Neural cell (in vitro differentiated cells): ENCODE results near the gene UBL3. TPM values are rescaled to one million over a fixed set of nuclear protein-coding genes. Genes with fewer than 3 reads are reported as not detected.

ENCODE experiments used
- H2AFZ ChIP-seq: fragments of 200-600, 300-800 bp; sonication (generic), shearing (Covaris generic); 2 replicates; pipeline ENCODE4 v1.6.0; 2014; ENCODE audit warnings: low read depth, mild to moderate bottlenecking, antibody characterized with exemption, low read length, moderate library complexity
- H3F3A ChIP-seq: fragments of 200-600 bp; shearing (Covaris generic); 2 replicates; pipeline ENCODE4 v1.6.1; 2016; ENCODE audit warnings: mild to moderate bottlenecking, moderate library complexity, mixed read lengths, antibody characterized with exemption, low read length; ENCODE audit not compliant: insufficient read depth, poor library complexity, severe bottlenecking
- H3K27ac ChIP-seq: fragments of 200-600, 300-800 bp; sonication (generic), shearing (Covaris generic); 2 replicates; pipeline ENCODE4 v1.5.1; 2014; ENCODE audit warnings: mild to moderate bottlenecking, low read length, moderate library complexity
- H3K27me3 ChIP-seq: fragments of 300-800, 200-600 bp; sonication (generic), shearing (Covaris generic); 2 replicates; pipeline ENCODE4 v1.6.0; 2014; ENCODE audit warnings: mild to moderate bottlenecking, low read depth, low read length, moderate library complexity; ENCODE audit not compliant: insufficient read depth
- H3K36me3 ChIP-seq: fragments of 300-800, 200-600 bp; sonication (generic), shearing (Covaris generic); 2 replicates; pipeline ENCODE4 v1.5.1; 2014; ENCODE audit warnings: mild to moderate bottlenecking, antibody characterized with exemption, low read length, moderate library complexity; ENCODE audit not compliant: insufficient read depth
- H3K4me2 ChIP-seq: fragments of 300-800, 200-600 bp; sonication (generic), shearing (Covaris generic); 2 replicates; pipeline ENCODE4 v1.6.0; 2014; ENCODE audit warnings: mild to moderate bottlenecking, low read length
- H3K4me3 ChIP-seq: fragments of 300-800, 200-600 bp; sonication (generic), shearing (Covaris generic); 2 replicates; pipeline ENCODE4 v1.5.1; 2014; ENCODE audit warnings: mild to moderate bottlenecking, low read length, moderate library complexity
- H3K79me2 ChIP-seq: fragments of 200-600 bp; shearing (Covaris generic); replicated peaks from 2 replicates; pipeline ENCODE4 v1.6.0; 2014; ENCODE audit warnings: mild to moderate bottlenecking, low read length, moderate library complexity; ENCODE audit not compliant: insufficient read depth
- H3K9ac ChIP-seq: fragments of 300-800, 200-600 bp; sonication (generic), shearing (Covaris generic); 2 replicates; pipeline ENCODE4 v1.6.1; 2016; ENCODE audit warnings: mild to moderate bottlenecking, low read length, mixed read lengths
- H3K9me2 ChIP-seq: fragments of 200-600 bp; shearing (Covaris generic); 2 replicates; pipeline ENCODE4 v1.6.1; 2016; ENCODE audit warnings: mild to moderate bottlenecking, low read length, mixed read lengths; ENCODE audit not compliant: insufficient read depth
- H3K9me3 ChIP-seq: fragments of 200-600, 300-800 bp; sonication (generic), shearing (Covaris generic); 2 replicates; pipeline ENCODE4 v1.6.1; 2016; ENCODE audit warnings: mild to moderate bottlenecking, mixed run types, low read length, moderate library complexity, mixed read lengths
- H4K20me1 ChIP-seq: fragments of 200-600 bp; shearing (Covaris generic); 2 replicates; pipeline ENCODE4 v1.6.1; 2016; ENCODE audit warnings: mild to moderate bottlenecking, mixed run types; ENCODE audit not compliant: insufficient read depth
- CTCF ChIP-seq: fragments of 450-650 bp; IDR thresholded peaks from 2 replicates; pipeline ENCODE4 v1.5.1; 2014; ENCODE audit warnings: antibody characterized with exemption, mild to moderate bottlenecking, moderate library complexity; ENCODE audit not compliant: poor library complexity, severe bottlenecking
- EP300 ChIP-seq: fragments of 450-650 bp; conservative IDR thresholded peaks from 2 replicates; pipeline ENCODE4 v1.6.1; 2014; ENCODE audit warnings: antibody characterized with exemption, mild to moderate bottlenecking, moderate library complexity; ENCODE audit not compliant: poor library complexity, severe bottlenecking
- EZH2 ChIP-seq: fragments of 200-600, 300-800 bp; shearing (Covaris generic), sonication (generic); IDR thresholded peaks from 2 replicates; pipeline ENCODE4 v1.6.1; 2014; ENCODE audit warnings: antibody characterized with exemption, low read length, borderline replicate concordance, mild to moderate bottlenecking; ENCODE audit not compliant: insufficient read depth, poor library complexity, severe bottlenecking
- MXI1 ChIP-seq: fragments of 450-650 bp; conservative IDR thresholded peaks from 2 replicates; pipeline ENCODE4 v1.6.1; 2014; ENCODE audit warnings: antibody characterized with exemption, mild to moderate bottlenecking; ENCODE audit not compliant: poor library complexity, severe bottlenecking
- POLR2AphosphoS5 ChIP-seq: IDR thresholded peaks from 2 replicates; pipeline ENCODE4 v1.6.1; 2012
- RAD21 ChIP-seq: fragments of 450-650 bp; conservative IDR thresholded peaks from 2 replicates; pipeline ENCODE4 v1.6.1; 2014; ENCODE audit warnings: antibody characterized with exemption, mild to moderate bottlenecking, moderate library complexity
- REST ChIP-seq: IDR thresholded peaks from 2 replicates; pipeline ENCODE4 v1.6.1; 2012; ENCODE audit warnings: borderline replicate concordance
- SMC3 ChIP-seq: fragments of 450-650 bp; conservative IDR thresholded peaks from 2 replicates; pipeline ENCODE4 v1.6.1; 2014; ENCODE audit warnings: antibody characterized with exemption, mild to moderate bottlenecking, moderate library complexity; ENCODE audit not compliant: poor library complexity
- TAF1 ChIP-seq: IDR thresholded peaks from 2 replicates; pipeline ENCODE4 v1.6.1; 2012; ENCODE audit warnings: low read depth
- polyA plus RNA-seq: library from polyadenylated mRNA; depleted of rRNA; stranded (reverse); fragments of >200 nt; gene quantifications from 2 replicates; pipeline ENCODE4 v1.2.3, GENCODE V29; 2014

The UBL3 gene
- polyA plus RNA-seq, 1 donor from 2014 or later: 35.8 TPM

DNA sequence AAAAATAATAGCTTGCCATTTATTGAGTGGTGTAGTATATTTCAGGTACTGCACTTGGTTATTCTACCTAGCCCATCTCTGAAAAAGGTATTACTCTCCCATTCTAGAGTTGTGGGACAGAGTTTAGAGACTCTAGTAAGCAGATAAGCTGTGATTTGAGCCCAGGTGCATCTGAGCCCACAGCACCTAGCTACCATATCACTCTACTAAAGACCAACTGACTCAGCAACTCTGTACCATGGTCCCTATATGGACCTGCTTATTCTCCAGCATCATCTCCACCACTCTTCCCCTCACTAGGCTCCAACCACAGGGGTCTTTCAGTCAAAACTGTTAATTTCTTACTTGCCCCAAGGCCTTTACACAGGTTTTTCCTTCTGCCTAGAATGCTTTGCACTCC, 64.4 kb downstream of the UBL3 start:
- no peak overlapping the region for H3K4me2 ChIP-seq
- no peak overlapping the region for H3K27ac ChIP-seq
- no peak overlapping the region for H3K9ac ChIP-seq
- H3K27me3 ChIP-seq: no peaks in the 10 kb centered on the region
- H3K36me3 ChIP-seq: no peaks in the 10 kb centered on the region
- no peak overlapping the region for H2AFZ ChIP-seq
- H3F3A ChIP-seq: no peaks in the 10 kb centered on the region
- no peaks in the 10 kb centered on the region for H3K9me2 ChIP-seq
- peaks cover 33% of the 10 kb centered on the region for H3K79me2 ChIP-seq
- no peak for TF ChIP-seq MXI1
- TF ChIP-seq REST: no peak
- TF ChIP-seq RAD21: no peak
- TF ChIP-seq SMC3: no peak
- TF ChIP-seq POLR2AphosphoS5: no peak
- TF ChIP-seq TAF1: no peak
- TF ChIP-seq EZH2: no peak
- TF ChIP-seq CTCF: no peak
- no peak for TF ChIP-seq EP300
- no peak overlapping the region for H3K4me3 ChIP-seq
- no peaks in the 10 kb centered on the region for H3K9me3 ChIP-seq
- no peaks in the 10 kb centered on the region for H4K20me1 ChIP-seq

DNA sequence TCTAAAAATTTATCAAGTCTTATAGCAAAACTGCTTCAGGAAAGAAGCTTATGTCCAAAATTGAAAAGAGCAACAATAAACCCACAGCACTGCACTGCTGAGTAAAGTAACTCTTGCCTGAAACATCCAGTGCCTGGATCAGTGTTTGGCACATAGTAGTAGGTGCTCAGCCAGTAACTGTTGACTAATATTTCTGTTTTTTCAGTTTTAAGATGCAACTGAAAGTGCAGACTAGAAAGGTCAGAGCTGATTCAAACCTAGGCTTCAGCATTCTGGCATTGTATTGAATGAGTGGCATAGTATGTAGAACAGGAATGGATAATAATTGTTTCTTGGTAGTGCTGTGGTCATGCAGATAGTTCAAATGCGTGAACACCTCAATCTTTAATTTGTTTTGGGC, 67.6 kb downstream of the UBL3 start:
- no peaks in the 10 kb centered on the region for H3F3A ChIP-seq
- no peaks in the 10 kb centered on the region for H3K36me3 ChIP-seq
- H3K79me2 ChIP-seq: peaks cover 29% of the 10 kb centered on the region
- no peaks in the 10 kb centered on the region for H3K9me2 ChIP-seq
- no peaks in the 10 kb centered on the region for H3K27me3 ChIP-seq
- no peak overlapping the region for H3K4me3 ChIP-seq
- H3K9ac ChIP-seq: no peak overlapping the region
- H3K9me3 ChIP-seq: no peaks in the 10 kb centered on the region
- no peak overlapping the region for H3K4me2 ChIP-seq
- no peak for TF ChIP-seq MXI1
- no peak for TF ChIP-seq CTCF
- no peak for TF ChIP-seq REST
- no peak for TF ChIP-seq SMC3
- no peak for TF ChIP-seq TAF1
- no peak for TF ChIP-seq EP300
- TF ChIP-seq RAD21: no peak
- TF ChIP-seq EZH2: no peak
- TF ChIP-seq POLR2AphosphoS5: no peak
- no peaks in the 10 kb centered on the region for H4K20me1 ChIP-seq
- H3K27ac ChIP-seq: no peak overlapping the region
- H2AFZ ChIP-seq: no peak overlapping the region
